ENCODE results near the gene C1QB.

C1QB gene, protein sequence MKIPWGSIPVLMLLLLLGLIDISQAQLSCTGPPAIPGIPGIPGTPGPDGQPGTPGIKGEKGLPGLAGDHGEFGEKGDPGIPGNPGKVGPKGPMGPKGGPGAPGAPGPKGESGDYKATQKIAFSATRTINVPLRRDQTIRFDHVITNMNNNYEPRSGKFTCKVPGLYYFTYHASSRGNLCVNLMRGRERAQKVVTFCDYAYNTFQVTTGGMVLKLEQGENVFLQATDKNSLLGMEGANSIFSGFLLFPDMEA
- long read RNA-seq: 0 reads

DNA sequence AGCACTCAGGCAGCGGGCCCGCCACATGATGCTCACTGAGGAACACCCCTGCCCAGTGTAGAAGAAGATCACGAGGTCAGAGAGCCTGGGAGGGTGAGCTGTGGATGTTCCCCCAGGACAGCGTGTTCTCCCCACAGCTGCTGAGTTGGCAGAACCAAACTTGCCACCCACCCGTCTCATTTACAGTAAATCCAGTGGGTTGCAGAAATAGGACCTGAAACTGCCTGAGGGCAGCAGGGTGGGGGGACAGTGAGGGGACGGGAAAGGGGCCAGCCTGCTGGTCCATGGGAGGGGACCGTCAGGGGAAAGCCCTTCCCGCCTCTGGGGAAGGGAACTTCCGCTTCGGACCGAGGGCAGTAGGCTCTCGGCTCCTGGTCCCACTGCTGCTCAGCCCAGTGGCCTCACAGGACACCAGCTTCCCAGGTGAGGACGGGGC, at the start of gene C1QB:
Gene C1QB, plus strand, starts transcription at position 356 of the 436 bp plus-strand sequence. CDS start 6,227 bp downstream, outside the sequence.
- DNase-seq (ENCODE audit: low read depth in 1 of 2, low spot score in 1 of 2): no peak
- Histone ChIP-seq H3K27me3 (ENCODE audit: insufficient read depth, poor library complexity, severe bottlenecking) (no peaks in the 10 kb centered on the region), H3K4me3 (replicated peaks; ENCODE audit: insufficient read depth, low read length) (no peak within 1 kb of the TSS), H3K27ac (replicated peaks) (no peak within 1 kb of the TSS)
- TF ChIP-seq POLR2AphosphoS5 (IDR thresholded peaks at IDR 0.05; ENCODE audit: low read depth) (no peak), GABPA (IDR thresholded peaks at IDR 0.05; ENCODE audit: low read depth) (no peak), SPI1 (IDR thresholded peaks at IDR 0.05; ENCODE audit: borderline replicate concordance, low read depth) (no peak), CTCF (IDR thresholded peaks at IDR 0.05; ENCODE audit: insufficient read depth, low read length) (no peak)
- TF ChIP-seq, protein P1, sequence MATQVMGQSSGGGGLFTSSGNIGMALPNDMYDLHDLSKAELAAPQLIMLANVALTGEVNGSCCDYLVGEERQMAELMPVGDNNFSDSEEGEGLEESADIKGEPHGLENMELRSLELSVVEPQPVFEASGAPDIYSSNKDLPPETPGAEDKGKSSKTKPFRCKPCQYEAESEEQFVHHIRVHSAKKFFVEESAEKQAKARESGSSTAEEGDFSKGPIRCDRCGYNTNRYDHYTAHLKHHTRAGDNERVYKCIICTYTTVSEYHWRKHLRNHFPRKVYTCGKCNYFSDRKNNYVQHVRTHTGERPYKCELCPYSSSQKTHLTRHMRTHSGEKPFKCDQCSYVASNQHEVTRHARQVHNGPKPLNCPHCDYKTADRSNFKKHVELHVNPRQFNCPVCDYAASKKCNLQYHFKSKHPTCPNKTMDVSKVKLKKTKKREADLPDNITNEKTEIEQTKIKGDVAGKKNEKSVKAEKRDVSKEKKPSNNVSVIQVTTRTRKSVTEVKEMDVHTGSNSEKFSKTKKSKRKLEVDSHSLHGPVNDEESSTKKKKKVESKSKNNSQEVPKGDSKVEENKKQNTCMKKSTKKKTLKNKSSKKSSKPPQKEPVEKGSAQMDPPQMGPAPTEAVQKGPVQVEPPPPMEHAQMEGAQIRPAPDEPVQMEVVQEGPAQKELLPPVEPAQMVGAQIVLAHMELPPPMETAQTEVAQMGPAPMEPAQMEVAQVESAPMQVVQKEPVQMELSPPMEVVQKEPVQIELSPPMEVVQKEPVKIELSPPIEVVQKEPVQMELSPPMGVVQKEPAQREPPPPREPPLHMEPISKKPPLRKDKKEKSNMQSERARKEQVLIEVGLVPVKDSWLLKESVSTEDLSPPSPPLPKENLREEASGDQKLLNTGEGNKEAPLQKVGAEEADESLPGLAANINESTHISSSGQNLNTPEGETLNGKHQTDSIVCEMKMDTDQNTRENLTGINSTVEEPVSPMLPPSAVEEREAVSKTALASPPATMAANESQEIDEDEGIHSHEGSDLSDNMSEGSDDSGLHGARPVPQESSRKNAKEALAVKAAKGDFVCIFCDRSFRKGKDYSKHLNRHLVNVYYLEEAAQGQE (IDR thresholded peaks at IDR 0.05; ENCODE audit: insufficient replicate concordance, low read depth): no peak

DNA sequence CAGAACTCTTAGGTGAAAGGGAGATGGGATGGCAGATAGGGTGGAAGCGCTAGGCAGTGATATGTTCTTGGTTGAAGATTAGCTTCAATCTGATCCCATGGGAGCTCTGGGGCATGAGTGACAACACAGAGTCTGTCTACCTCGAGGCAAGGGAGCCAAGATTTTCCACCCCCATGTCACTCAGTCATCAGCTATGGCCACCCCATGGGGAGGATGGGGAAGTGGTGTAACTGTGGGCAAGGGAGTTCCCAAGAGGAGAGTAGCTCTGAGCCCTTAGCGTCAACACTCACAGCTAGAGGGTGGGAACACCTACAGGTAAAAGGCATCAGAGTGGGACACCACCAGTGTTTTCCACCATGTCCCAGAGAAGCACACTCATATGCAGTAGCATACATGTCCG, 46.9 kb upstream of the C1QB start:
- TF ChIP-seq POLR2AphosphoS5 (IDR thresholded peaks at IDR 0.05; ENCODE audit: low read depth) (no peak), GABPA (IDR thresholded peaks at IDR 0.05; ENCODE audit: low read depth) (no peak), CTCF (IDR thresholded peaks at IDR 0.05; ENCODE audit: insufficient read depth, low read length) (no peak), SPI1 (IDR thresholded peaks at IDR 0.05; ENCODE audit: borderline replicate concordance, low read depth) (no peak)
- TF ChIP-seq, protein P1 (IDR thresholded peaks at IDR 0.05; ENCODE audit: insufficient replicate concordance, low read depth): no peak
- no peak for DNase-seq (ENCODE audit: low read depth in 1 of 2, low spot score in 1 of 2)
- no peaks in the 10 kb centered on the region for H3K27me3 ChIP-seq (ENCODE audit: insufficient read depth, poor library complexity, severe bottlenecking)
- H3K4me3 ChIP-seq (replicated peaks; ENCODE audit: insufficient read depth, low read length): no peak overlapping the region
- H3K27ac ChIP-seq (replicated peaks): no peak overlapping the region

DNA sequence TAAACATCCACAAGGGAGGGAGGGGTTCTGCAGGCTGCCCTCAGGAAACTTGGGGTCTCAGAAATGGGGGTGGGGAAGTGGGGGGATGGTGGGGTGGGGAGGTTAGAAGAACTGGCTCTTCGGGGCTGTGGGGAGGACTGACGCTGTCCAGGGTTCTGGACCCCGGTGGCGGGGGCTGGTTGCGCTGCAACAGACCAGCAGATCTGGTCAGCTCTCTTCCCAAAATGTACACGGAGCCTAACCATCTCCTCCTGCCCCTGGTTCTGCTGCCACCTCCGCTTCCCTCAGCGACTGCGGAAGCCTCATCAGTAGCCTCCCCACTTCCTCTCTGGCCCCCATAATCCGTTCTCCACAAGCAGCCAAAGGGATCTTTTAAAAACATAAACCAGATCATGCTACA, 45.9 kb upstream of the C1QB start:
- no peaks in the 10 kb centered on the region for H3K27me3 ChIP-seq (ENCODE audit: insufficient read depth, poor library complexity, severe bottlenecking)
- H3K4me3 ChIP-seq (replicated peaks; ENCODE audit: insufficient read depth, low read length): no peak overlapping the region
- no peak for DNase-seq (ENCODE audit: low read depth in 1 of 2, low spot score in 1 of 2)
- TF ChIP-seq, protein P1 (IDR thresholded peaks at IDR 0.05; ENCODE audit: insufficient replicate concordance, low read depth): peak; percentile 89
- TF ChIP-seq POLR2AphosphoS5 (IDR thresholded peaks at IDR 0.05; ENCODE audit: low read depth): no peak
- H3K27ac ChIP-seq (replicated peaks): no peak overlapping the region

All from HL-60 (cell line).